IMR-90 (cell line): Measurements from ENCODE around the gene CDK12. TPM values are rescaled to one million over a fixed set of nuclear protein-coding genes. Genes with fewer than 3 reads are reported as not detected.

Experiments used
- ATAC-seq: fragments of 200-7000 bp; cut with Tn5 transposase; 2 replicates; pipeline ENCODE4 v1.9.1; 2020; ENCODE audit warnings: low read depth, mild to moderate bottlenecking, moderate library complexity
- BruUV-seq: library from RNA; stranded (reverse); fragments of 400-500 nt; replicated peaks from 2 replicates; lab custom pipeline; 2021; lab: Mats Ljungman, UMichigan
- CTCF ChIA-PET: fragments of 300-600 bp; formaldehyde crosslinking; extraction: SDS; loops from one replicate; lab custom pipeline; 2021; ENCODE audit warnings: antibody characterized with exemption; lab: Yijun Ruan, JAX
- POLR2A ChIA-PET: fragments of 300-600 bp; sonication (Branson Sonifier 250); formaldehyde crosslinking; loops from one replicate; lab custom pipeline; 2022; ENCODE audit warnings: antibody characterized with exemption; ENCODE audit not compliant: unreplicated experiment; lab: Charles Lee
- DNase-seq: peaks from one replicate; pipeline ENCODE4 v3.0.0; 2013
- H2AFZ ChIP-seq: replicated peaks from 2 replicates; pipeline ENCODE3; 2013; ENCODE audit warnings: low read length, mild to moderate bottlenecking; ENCODE audit not compliant: poor library complexity
- H2AK5ac ChIP-seq: 2 replicates; pipeline ENCODE4 v1.6.1; 2013; ENCODE audit warnings: low read depth, low read length, inconsistent platforms
- H2AK9ac ChIP-seq: replicated peaks from 2 replicates; pipeline ENCODE3; 2013; ENCODE audit warnings: mild to moderate bottlenecking, low read depth, low read length, moderate library complexity; ENCODE audit not compliant: poor library complexity
- H2BK120ac ChIP-seq: 2 replicates; pipeline ENCODE4 v1.6.1; 2013; ENCODE audit warnings: low read depth, low read length, inconsistent platforms
- H2BK15ac ChIP-seq: 3 replicates; pipeline ENCODE4 v1.6.1; 2013; ENCODE audit warnings: low read depth, low read length, inconsistent platforms
- H2BK20ac ChIP-seq: 2 replicates; pipeline ENCODE4 v1.6.1; 2013; ENCODE audit warnings: low read depth, mild to moderate bottlenecking, inconsistent platforms, low read length, moderate library complexity
- H2BK5ac ChIP-seq: 2 replicates; pipeline ENCODE4 v1.6.1; 2013; ENCODE audit warnings: mild to moderate bottlenecking, low read depth, low read length, inconsistent platforms; ENCODE audit not compliant: poor library complexity, severe bottlenecking
- H3K14ac ChIP-seq: replicated peaks from 2 replicates; pipeline ENCODE4 v1.6.1; 2013; ENCODE audit warnings: low read depth, low read length, inconsistent platforms
- H3K18ac ChIP-seq: 2 replicates; pipeline ENCODE4 v1.6.1; 2013; ENCODE audit warnings: low read depth, low read length, control low read depth
- H3K23ac ChIP-seq: 2 replicates; pipeline ENCODE4 v1.6.1; 2013; ENCODE audit warnings: low read depth, low read length, inconsistent platforms
- H3K27ac ChIP-seq: 2 replicates; pipeline ENCODE4 v1.5.1; 2013; ENCODE audit warnings: mild to moderate bottlenecking, control low read depth, low read length; ENCODE audit not compliant: insufficient read depth
- H3K27me3 ChIP-seq: 2 replicates; pipeline ENCODE4 v1.6.1; 2013; ENCODE audit warnings: low read length; ENCODE audit not compliant: control insufficient read depth, insufficient read depth
- H3K36me3 ChIP-seq: 2 replicates; pipeline ENCODE4 v1.6.1; 2013; ENCODE audit warnings: low read length, mixed read lengths; ENCODE audit not compliant: control insufficient read depth, insufficient read depth
- H3K4ac ChIP-seq: 2 replicates; pipeline ENCODE4 v1.6.1; 2013; ENCODE audit warnings: low read depth, low read length, inconsistent platforms
- H3K4me1 ChIP-seq: 2 replicates; pipeline ENCODE4 v1.6.1; 2013; ENCODE audit warnings: low read length, mixed read lengths; ENCODE audit not compliant: control insufficient read depth, insufficient read depth
- H3K4me2 ChIP-seq: 2 replicates; pipeline ENCODE4 v1.6.1; 2013; ENCODE audit warnings: low read depth, mild to moderate bottlenecking, control low read depth, low read length, moderate library complexity
- H3K4me3 ChIP-seq: 2 replicates; pipeline ENCODE4 v1.5.1; 2013; ENCODE audit warnings: low read depth, mild to moderate bottlenecking, control low read depth, low read length, moderate library complexity; ENCODE audit not compliant: insufficient read depth
- H3K56ac ChIP-seq: 2 replicates; pipeline ENCODE4 v1.6.1; 2013; ENCODE audit warnings: low read length, inconsistent platforms; ENCODE audit not compliant: insufficient read depth; ENCODE audit errors: extremely low read depth
- H3K79me1 ChIP-seq, 2 experiments: 2 replicates each; pipeline ENCODE4 v1.6.1; 2013; ENCODE audit warnings: low read length in 2 of 2, inconsistent platforms in 1 of 2, low read depth in 1 of 2
- H3K9ac ChIP-seq: 2 replicates; pipeline ENCODE4 v1.6.1; 2013; ENCODE audit warnings: low read depth, low read length, control low read depth
- H3K9me1 ChIP-seq: 2 replicates; pipeline ENCODE4 v1.6.1; 2013; ENCODE audit warnings: low read length, inconsistent platforms; ENCODE audit not compliant: insufficient read depth
- H3K9me3 ChIP-seq: 2 replicates; pipeline ENCODE4 v1.6.1; 2013; ENCODE audit warnings: low read length; ENCODE audit not compliant: control insufficient read depth, insufficient read depth
- H4K20me1 ChIP-seq: 2 replicates; pipeline ENCODE4 v1.6.1; 2013; ENCODE audit warnings: low read length, inconsistent platforms; ENCODE audit not compliant: insufficient read depth
- H4K5ac ChIP-seq: 2 replicates; pipeline ENCODE4 v1.6.1; 2013; ENCODE audit warnings: mild to moderate bottlenecking, low read depth, low read length, control low read depth
- H4K8ac ChIP-seq, 2 experiments: 2 replicates each; pipeline ENCODE4 v1.6.1; 2013; ENCODE audit warnings: low read depth in 2 of 2, low read length in 2 of 2, control low read depth in 1 of 2, inconsistent platforms in 1 of 2
- H4K91ac ChIP-seq: 2 replicates; pipeline ENCODE4 v1.6.1; 2013; ENCODE audit warnings: low read depth, low read length, inconsistent platforms; ENCODE audit not compliant: insufficient read depth
- BHLHE40 ChIP-seq: fragments of 150-350 bp; IDR thresholded peaks from 2 replicates; pipeline ENCODE4 v1.6.1; 2016; ENCODE audit warnings: mild to moderate bottlenecking, low read depth, low read length
- CEBPB ChIP-seq: IDR thresholded peaks from 2 replicates; pipeline ENCODE4 v1.6.1; 2012; ENCODE audit warnings: low read depth, low read length, improper control_type of control experiment
- CHD1 ChIP-seq: IDR thresholded peaks from 2 replicates; pipeline ENCODE4 v1.6.1; 2012; ENCODE audit warnings: low read depth, low read length, improper control_type of control experiment
- CTCF ChIP-seq: conservative IDR thresholded peaks from 2 replicates; pipeline ENCODE4 v1.5.1; 2012; ENCODE audit warnings: mild to moderate bottlenecking, low read depth, low read length, improper control_type of control experiment
- FOS ChIP-seq: fragments of 150-350 bp; IDR thresholded peaks from 2 replicates; pipeline ENCODE4 v1.6.1; 2016; ENCODE audit warnings: low read depth, low read length
- MAFK ChIP-seq: IDR thresholded peaks from 2 replicates; pipeline ENCODE4 v1.6.1; 2012; ENCODE audit warnings: low read depth, low read length, improper control_type of control experiment
- MAZ ChIP-seq: IDR thresholded peaks from 2 replicates; pipeline ENCODE4 v1.6.1; 2012; ENCODE audit warnings: low read depth, mild to moderate bottlenecking, low read length, improper control_type of control experiment, moderate library complexity, borderline replicate concordance
- MXI1 ChIP-seq: IDR thresholded peaks from 2 replicates; pipeline ENCODE4 v1.6.1; 2012; ENCODE audit warnings: low read depth, mild to moderate bottlenecking, low read length, moderate library complexity, borderline replicate concordance
- NFE2L2 ChIP-seq: fragments of 150-350 bp; IDR thresholded peaks from 2 replicates; pipeline ENCODE4 v1.6.1; 2016; ENCODE audit warnings: low read depth, mild to moderate bottlenecking, low read length
- POLR2A ChIP-seq: IDR thresholded peaks from 2 replicates; pipeline ENCODE4 v1.6.1; 2012; ENCODE audit warnings: mild to moderate bottlenecking, low read depth, low read length
- RAD21 ChIP-seq: IDR thresholded peaks from 2 replicates; pipeline ENCODE4 v1.6.1; 2012; ENCODE audit warnings: low read length, improper control_type of control experiment
- RCOR1 ChIP-seq: IDR thresholded peaks from 2 replicates; pipeline ENCODE4 v1.6.1; 2012; ENCODE audit warnings: mild to moderate bottlenecking, low read length, improper control_type of control experiment; ENCODE audit not compliant: insufficient replicate concordance
- RFX5 ChIP-seq: IDR thresholded peaks from 2 replicates; pipeline ENCODE4 v1.8.0; 2012; ENCODE audit warnings: low read depth, mild to moderate bottlenecking, low read length, moderate library complexity
- SMC3 ChIP-seq: fragments of 150-350 bp; IDR thresholded peaks from 2 replicates; pipeline ENCODE4 v1.6.1; 2016; ENCODE audit warnings: low read depth, mild to moderate bottlenecking, antibody characterized with exemption, low read length, moderate library complexity
- USF2 ChIP-seq: fragments of 150-350 bp; IDR thresholded peaks from 2 replicates; pipeline ENCODE4 v1.6.1; 2017; ENCODE audit warnings: mild to moderate bottlenecking, antibody characterized with exemption, low read length, low read depth
- WGBS, 2 experiments: methylation state at CpG; one replicate each; pipeline versions ENCODE4 v1.1.5 to v1.1.7; 2013; ENCODE audit warnings: missing lambda C conversion rate in 2 of 2; ENCODE audit not compliant: insufficient read length in 1 of 2; ENCODE audit errors: extremely low coverage in 2 of 2; 5-methylcytosine and 5-hydroxymethylcytosine counted together
- dilution Hi-C: fragments of 300-500 bp; cut with HindIII; formaldehyde crosslinking; loops from one replicate; pipeline ENCODE4 v1.14.3; 2018; ENCODE audit warnings: low sequenced_read_pairs; ENCODE audit not compliant: unreplicated experiment
- in situ Hi-C: fragments of 300-500 bp; cut with MboI; formaldehyde crosslinking; loops from 3 replicates; pipeline ENCODE4 v1.14.3; 2019; ENCODE audit warnings: low sequenced_read_pairs, inconsistent platforms, mixed read lengths
- intact Hi-C: fragments of 100-400 bp; cut with micrococcal nuclease; formaldehyde crosslinking; loops from 2 replicates; pipeline ENCODE4 v1.10.0; 2022
- polyA plus RNA-seq, 3 experiments: library from polyadenylated mRNA; depleted of rRNA; stranded (reverse); fragments of >200 nt; gene quantifications; 2 replicates each; pipeline ENCODE4 v1.2.3, GENCODE V29; 2012; ENCODE audit warnings: low replicate concordance in 1 of 3
- total RNA-seq: library from RNA; depleted of rRNA; stranded (reverse); fragments of >200 nt; gene quantifications from 2 replicates; pipeline ENCODE4 v1.2.3, GENCODE V29; 2012
- TF ChIP-seq, protein P1 (sequence below): fragments of 150-350 bp; IDR thresholded peaks from 2 replicates; pipeline ENCODE4 v1.6.1; 2016; ENCODE audit warnings: low read depth, mild to moderate bottlenecking, low read length, moderate library complexity, borderline replicate concordance

The CDK12 gene
- total and polyA plus RNA-seq, 2 of the 4 experiments (the other 2 are of a cell fraction), result 16.1 to 27.1 TPM

DNA sequence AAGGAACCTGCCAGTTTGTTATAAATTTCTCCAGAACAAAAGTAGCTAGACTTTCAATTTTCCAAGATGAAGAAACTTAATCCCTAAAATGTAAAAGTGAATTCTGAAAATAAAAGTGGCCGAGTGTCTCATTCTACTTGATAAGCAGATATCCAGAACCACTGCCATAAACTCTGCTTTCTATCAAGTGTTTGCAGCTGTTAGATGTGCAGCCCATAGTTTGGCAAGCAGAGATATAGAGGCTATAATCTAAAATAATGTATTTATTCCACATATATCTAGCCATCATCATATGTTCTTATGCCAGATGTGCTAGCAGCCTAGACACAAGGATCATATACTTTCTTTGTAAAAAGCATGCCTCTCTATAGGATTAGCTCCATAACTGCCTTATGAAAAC lies 45.1 kb upstream of the CDK12 start:
- no peaks in the 10 kb centered on the region for H3K27me3 ChIP-seq
- no peak for ATAC-seq
- ChIA-PET CTCF (no interaction called here), POLR2A (no interaction called here)
- no peak overlapping the region for H4K5ac ChIP-seq
- intact Hi-C loops, result no loop called here
- no peak overlapping the region for H4K91ac ChIP-seq
- no peak overlapping the region for H3K4ac ChIP-seq
- H2BK120ac ChIP-seq, result no peak overlapping the region
- no peak overlapping the region for H3K4me2 ChIP-seq
- no peak overlapping the region for H3K23ac ChIP-seq
- no peak overlapping the region for H3K4me3 ChIP-seq
- H3K27ac ChIP-seq, result no peak overlapping the region
- H2AK9ac ChIP-seq, result no peak overlapping the region
- H4K20me1 ChIP-seq, result no peaks in the 10 kb centered on the region
- BruUV-seq, result no TSS peak
- 0 out of 4 replicates have a peak, but pooled peaks cover 3 to 4% of the 10 kb centered on the region in 2 experiments for H3K79me1 ChIP-seq
- H3K9me3 ChIP-seq, result no peaks in the 10 kb centered on the region
- H3K9me1 ChIP-seq, result 0 out of 2 replicates have a peak, but pooled peaks cover 4% of the 10 kb centered on the region
- WGBS, 2 experiments, result no CpG with 5 or more reads among the region's 1 CpG
- H4K8ac ChIP-seq, result no peak overlapping the region
- H2BK20ac ChIP-seq, result no peak overlapping the region
- H3K36me3 ChIP-seq, result peaks cover 48% of the 10 kb centered on the region
- no peak overlapping the region for H3K14ac ChIP-seq
- no peak overlapping the region for H2BK15ac ChIP-seq
- H3K18ac ChIP-seq, result no peak overlapping the region
- dilution Hi-C loops, result no loop called here
- no peak for DNase-seq
- no peak overlapping the region for H2AK5ac ChIP-seq
- no peak overlapping the region for H3K9ac ChIP-seq
- H2BK5ac ChIP-seq, result no peak overlapping the region
- in situ Hi-C loops, result no loop called here
- H3K56ac ChIP-seq, result no peak overlapping the region
- TF ChIP-seq MAZ, result no peak
- TF ChIP-seq CTCF, result no peak
- TF ChIP-seq POLR2A, result no peak
- no peak for TF ChIP-seq RCOR1
- TF ChIP-seq RAD21, result no peak
- TF ChIP-seq CEBPB, result no peak
- TF ChIP-seq USF2, result no peak
- TF ChIP-seq BHLHE40, result no peak
- TF ChIP-seq CHD1, result no peak
- TF ChIP-seq, protein P1, sequence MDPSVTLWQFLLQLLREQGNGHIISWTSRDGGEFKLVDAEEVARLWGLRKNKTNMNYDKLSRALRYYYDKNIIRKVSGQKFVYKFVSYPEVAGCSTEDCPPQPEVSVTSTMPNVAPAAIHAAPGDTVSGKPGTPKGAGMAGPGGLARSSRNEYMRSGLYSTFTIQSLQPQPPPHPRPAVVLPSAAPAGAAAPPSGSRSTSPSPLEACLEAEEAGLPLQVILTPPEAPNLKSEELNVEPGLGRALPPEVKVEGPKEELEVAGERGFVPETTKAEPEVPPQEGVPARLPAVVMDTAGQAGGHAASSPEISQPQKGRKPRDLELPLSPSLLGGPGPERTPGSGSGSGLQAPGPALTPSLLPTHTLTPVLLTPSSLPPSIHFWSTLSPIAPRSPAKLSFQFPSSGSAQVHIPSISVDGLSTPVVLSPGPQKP, result no peak
- TF ChIP-seq MXI1, result no peak
- TF ChIP-seq SMC3, result no peak
- no peak for TF ChIP-seq NFE2L2
- TF ChIP-seq RFX5, result no peak
- TF ChIP-seq MAFK, result no peak
- TF ChIP-seq FOS, result no peak
- no peak overlapping the region for H2AFZ ChIP-seq
- no peaks in the 10 kb centered on the region for H3K4me1 ChIP-seq
